GM21717 (cell line): ENCODE results near the gene CFAP46.
"Not testable (repeated sequence)": the region's sequence is repeated elsewhere in the genome, so short reads cannot be mapped to it uniquely, and the experiment has no call there.

ENCODE experiments used
- ATAC-seq: cut with Tn5 transposase; IDR thresholded peaks from one replicate; pipeline ENCODE4 v1.9.1; 2021; ENCODE audit warnings: mild to moderate bottlenecking, moderate library complexity; ENCODE audit not compliant: unreplicated experiment

The CFAP46 gene

GRCh38 chr10:132979491-132980425, 37.4 kb upstream of the CFAP46 start:
- ATAC-seq = no peak

GRCh38 chr10:132978542-132978941, 36.2 kb upstream of the CFAP46 start:
- ATAC-seq = no peak

GRCh38 chr10:132977807-132978206, 35.4 kb upstream of the CFAP46 start:
- no peak for ATAC-seq

GRCh38 chr10:132977076-132977475, 34.7 kb upstream of the CFAP46 start:
- ATAC-seq = no peak

- no peak for ATAC-seq
These were observed 33.7 kb upstream of the CFAP46 start for GRCh38 chr10:132975831-132976682.

GRCh38 chr10:132974886-132975830, 32.8 kb upstream of the CFAP46 start:
- ATAC-seq = no peak

- no peak for ATAC-seq
These were observed 32.0 kb upstream of the CFAP46 start for GRCh38 chr10:132974249-132974796.

GRCh38 chr10:132973903-132974241, 31.5 kb upstream of the CFAP46 start:
- no peak for ATAC-seq

GRCh38 chr10:132972986-132973902, 30.9 kb upstream of the CFAP46 start:
- ATAC-seq = no peak

GRCh38 chr10:132972149-132972985, 30.0 kb upstream of the CFAP46 start:
- ATAC-seq = no peak

- no peak for ATAC-seq
These were observed 29.2 kb upstream of the CFAP46 start for GRCh38 chr10:132971448-132972148.

- no peak for ATAC-seq
These were observed 28.5 kb upstream of the CFAP46 start for GRCh38 chr10:132970641-132971438.

GRCh38 chr10:132967540-132967939, 25.2 kb upstream of the CFAP46 start:
- no peak for ATAC-seq

- ATAC-seq = no peak
These were observed 23.2 kb upstream of the CFAP46 start for GRCh38 chr10:132965411-132966057.

GRCh38 chr10:132964707-132965410, 22.5 kb upstream of the CFAP46 start:
- ATAC-seq = not testable (repeated sequence)

- ATAC-seq = no peak
These were observed 21.9 kb upstream of the CFAP46 start for GRCh38 chr10:132964231-132964630.
